DND-41 (cell line): ENCODE measurements around the gene CTNS.

ENCODE experiments used
- ATAC-seq: fragments of 200-7000 bp; cut with Tn5 transposase; 3 replicates; pipeline ENCODE4 v1.9.1; 2021; ENCODE audit warnings: low read depth; ENCODE audit not compliant: insufficient read depth
- DNase-seq: peaks from one replicate; pipeline ENCODE4 v3.0.0-alpha.2; 2020
- H2AFZ ChIP-seq: 2 replicates; pipeline ENCODE4 v1.6.0; 2012; ENCODE audit warnings: low read depth, low read length
- H3K27ac ChIP-seq: 2 replicates; pipeline ENCODE4 v1.5.1; 2012; ENCODE audit warnings: low read length, inconsistent platforms
- H3K27me3 ChIP-seq: fragments of 200-600 bp; sonication (generic); 2 replicates; pipeline ENCODE4 v1.6.0; 2012; ENCODE audit warnings: low read length, mild to moderate bottlenecking, inconsistent platforms; ENCODE audit not compliant: insufficient read depth, poor library complexity
- H3K36me3 ChIP-seq: 2 replicates; pipeline ENCODE4 v1.5.1; 2012; ENCODE audit warnings: low read length, inconsistent platforms; ENCODE audit not compliant: insufficient read depth
- H3K4me1 ChIP-seq: 2 replicates; pipeline ENCODE4 v1.5.1; 2012; ENCODE audit warnings: mild to moderate bottlenecking, low read length; ENCODE audit not compliant: insufficient read depth
- H3K4me2 ChIP-seq: 2 replicates; pipeline ENCODE4 v1.6.0; 2012; ENCODE audit warnings: mild to moderate bottlenecking, moderate library complexity, low read length, inconsistent platforms; ENCODE audit not compliant: insufficient read depth
- H3K4me3 ChIP-seq, 2 experiments: fragments of 200-600 bp in 1 of 2; shearing (Covaris generic) in 1 of 2; 2 replicates each; pipeline ENCODE4 v1.5.1; 2012 to 2016; ENCODE audit warnings: inconsistent platforms in 2 of 2, low read length in 2 of 2, mild to moderate bottlenecking in 2 of 2, low read depth in 1 of 2, moderate library complexity in 1 of 2
- H3K79me2 ChIP-seq: 2 replicates; pipeline ENCODE4 v1.6.0; 2012; ENCODE audit warnings: low read length, inconsistent platforms; ENCODE audit not compliant: insufficient read depth
- H3K9ac ChIP-seq: 2 replicates; pipeline ENCODE4 v1.6.0; 2012; ENCODE audit warnings: low read depth, mild to moderate bottlenecking, inconsistent platforms, low read length, moderate library complexity
- H3K9me3 ChIP-seq: 2 replicates; pipeline ENCODE4 v1.5.1; 2012; ENCODE audit warnings: low read length, moderate library complexity, mild to moderate bottlenecking, inconsistent platforms; ENCODE audit not compliant: insufficient read depth, severe bottlenecking
- H4K20me1 ChIP-seq: 2 replicates; pipeline ENCODE4 v1.6.0; 2012; ENCODE audit warnings: low read length; ENCODE audit not compliant: insufficient read depth
- EZH2 ChIP-seq: IDR thresholded peaks from 3 replicates; pipeline ENCODE4 v1.6.1; 2012; ENCODE audit warnings: borderline replicate concordance, low read depth, mild to moderate bottlenecking, moderate library complexity, low read length, inconsistent platforms; ENCODE audit not compliant: severe bottlenecking
- TF ChIP-seq, protein P1 (sequence below): IDR thresholded peaks from 2 replicates; pipeline ENCODE4 v1.5.1; 2012; ENCODE audit warnings: borderline replicate concordance, low read length, moderate library complexity, mild to moderate bottlenecking; ENCODE audit not compliant: poor library complexity, severe bottlenecking; ENCODE audit errors: extremely low read depth

The CTNS gene

DNA sequence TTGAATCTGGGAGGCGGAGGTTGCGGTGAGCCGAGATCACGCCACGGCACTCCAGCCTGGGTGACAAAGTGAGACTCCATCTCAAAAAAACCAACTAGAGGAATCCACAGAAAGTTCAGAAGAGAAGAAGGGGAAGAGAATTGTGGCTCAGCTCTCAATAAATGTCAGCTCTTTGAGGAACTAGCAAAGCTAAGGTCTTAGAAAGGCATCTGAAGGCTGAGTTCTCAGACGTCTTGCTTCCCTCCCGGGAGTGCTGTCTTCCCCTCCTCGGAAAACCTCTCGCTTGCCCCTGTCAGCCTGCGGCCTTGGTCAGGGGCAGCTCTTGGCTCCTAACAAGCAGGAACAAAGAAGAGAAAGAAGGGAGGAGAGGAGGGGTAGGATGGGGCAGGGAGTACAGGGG lies 5.8 kb upstream of the CTNS start:
- H3K27me3 ChIP-seq, result no peaks in the 10 kb centered on the region
- DNase-seq (no peak), ATAC-seq (no peak)
- peaks cover 7% of the 10 kb centered on the region; the same call in 1 of the 2 replicates for H4K20me1 ChIP-seq
- H3K9me3 ChIP-seq, result no peaks in the 10 kb centered on the region
- H3K4me1 ChIP-seq, result peaks cover 21% of the 10 kb centered on the region
- peaks cover 28% of the 10 kb centered on the region for H3K79me2 ChIP-seq
- TF ChIP-seq EZH2, result no peak
- TF ChIP-seq, protein P1, sequence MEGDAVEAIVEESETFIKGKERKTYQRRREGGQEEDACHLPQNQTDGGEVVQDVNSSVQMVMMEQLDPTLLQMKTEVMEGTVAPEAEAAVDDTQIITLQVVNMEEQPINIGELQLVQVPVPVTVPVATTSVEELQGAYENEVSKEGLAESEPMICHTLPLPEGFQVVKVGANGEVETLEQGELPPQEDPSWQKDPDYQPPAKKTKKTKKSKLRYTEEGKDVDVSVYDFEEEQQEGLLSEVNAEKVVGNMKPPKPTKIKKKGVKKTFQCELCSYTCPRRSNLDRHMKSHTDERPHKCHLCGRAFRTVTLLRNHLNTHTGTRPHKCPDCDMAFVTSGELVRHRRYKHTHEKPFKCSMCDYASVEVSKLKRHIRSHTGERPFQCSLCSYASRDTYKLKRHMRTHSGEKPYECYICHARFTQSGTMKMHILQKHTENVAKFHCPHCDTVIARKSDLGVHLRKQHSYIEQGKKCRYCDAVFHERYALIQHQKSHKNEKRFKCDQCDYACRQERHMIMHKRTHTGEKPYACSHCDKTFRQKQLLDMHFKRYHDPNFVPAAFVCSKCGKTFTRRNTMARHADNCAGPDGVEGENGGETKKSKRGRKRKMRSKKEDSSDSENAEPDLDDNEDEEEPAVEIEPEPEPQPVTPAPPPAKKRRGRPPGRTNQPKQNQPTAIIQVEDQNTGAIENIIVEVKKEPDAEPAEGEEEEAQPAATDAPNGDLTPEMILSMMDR, result no peak
- no peak overlapping the region for H3K4me3 ChIP-seq
- H3K36me3 ChIP-seq, result peaks cover 44% of the 10 kb centered on the region
- no peak overlapping the region for H3K4me2 ChIP-seq
- H3K9ac ChIP-seq, result no peak overlapping the region
- no peak overlapping the region for H3K27ac ChIP-seq
- H2AFZ ChIP-seq, result no peak overlapping the region

- no peak for DNase-seq
- no peak for TF ChIP-seq EZH2
- TF ChIP-seq, protein P1, result no peak
- no peaks in the 10 kb centered on the region for H3K9me3 ChIP-seq
- peaks cover 37% of the 10 kb centered on the region for H3K79me2 ChIP-seq
- peaks cover 26% of the 10 kb centered on the region for H3K4me1 ChIP-seq
- H3K4me2 ChIP-seq, result no peak overlapping the region
- peaks cover 38% of the 10 kb centered on the region for H3K36me3 ChIP-seq
- no peaks in the 10 kb centered on the region for H3K27me3 ChIP-seq
- H4K20me1 ChIP-seq, result peaks cover 7% of the 10 kb centered on the region; the same call in 1 of the 2 replicates
- no peak overlapping the region for H3K9ac ChIP-seq
- no peak overlapping the region for H3K4me3 ChIP-seq
- H2AFZ ChIP-seq, result no peak overlapping the region
- no peak for ATAC-seq
- H3K27ac ChIP-seq, result no peak overlapping the region
These were observed 4.3 kb upstream of the CTNS start for GRCh38 chr17:3632287-3632686.

GRCh38 chr17:3635474-3636153 lies 946 bp upstream of the CTNS start:
- Histone ChIP-seq H3K9me3 (no peaks in the 10 kb centered on the region), H4K20me1 (peaks cover 7% of the 10 kb centered on the region; the same call in 1 of the 2 replicates), H3K4me1 (peaks cover 34% of the 10 kb centered on the region), H3K4me3 (peak overlapping the region; percentile 90 to 100), H3K9ac (peak overlapping the region; percentile 77), H3K79me2 (peaks cover 40% of the 10 kb centered on the region), H3K4me2 (peak overlapping the region; percentile 98), H3K36me3 (peaks cover 17% of the 10 kb centered on the region), H3K27ac (peak overlapping the region; percentile 67), H2AFZ (peak overlapping the region; percentile 99), H3K27me3 (no peaks in the 10 kb centered on the region)
- TF ChIP-seq, protein P1, result peak; percentile 40
- TF ChIP-seq EZH2, result no peak
- peak; percentile 48 for ATAC-seq
- no peak for DNase-seq

- DNase-seq, result no peak
These were observed 381 bp downstream of the CTNS start for GRCh38 chr17:3636908-3637373.

More at GRCh38 chr17:3636908-3637373, 381 bp downstream of the CTNS start:
- H3K4me1 ChIP-seq, result peaks cover 34% of the 10 kb centered on the region
- no peaks in the 10 kb centered on the region for H3K9me3 ChIP-seq
- H3K79me2 ChIP-seq, result peaks cover 37% of the 10 kb centered on the region
- no peak for TF ChIP-seq EZH2
- TF ChIP-seq, protein P1, result no peak
- H3K4me2 ChIP-seq, result peak overlapping the region; percentile 98
- ATAC-seq, result no peak
- peaks cover 13% of the 10 kb centered on the region for H3K36me3 ChIP-seq
- peak overlapping the region; percentile 90 to 100 for H3K4me3 ChIP-seq
- peak overlapping the region; percentile 77 for H3K9ac ChIP-seq
- peaks cover 3% of the 10 kb centered on the region; the same call in 1 of the 2 replicates for H4K20me1 ChIP-seq
- peak overlapping the region; percentile 99 for H2AFZ ChIP-seq
- H3K27ac ChIP-seq, result peak overlapping the region; percentile 94
- no peaks in the 10 kb centered on the region for H3K27me3 ChIP-seq
